NT2/D1 (cell line): ENCODE measurements around the gene IPMK.

ENCODE experiments used
- SUZ12 ChIP-seq: IDR thresholded peaks from 2 replicates; pipeline ENCODE4 v1.6.1; 2011; ENCODE audit not compliant: insufficient read length, insufficient read depth; ENCODE audit errors: extremely low read depth
- YY1 ChIP-seq: IDR thresholded peaks from 2 replicates; pipeline ENCODE4 v1.6.1; 2011; ENCODE audit not compliant: insufficient read length, insufficient read depth
- ZNF274 ChIP-seq: IDR thresholded peaks from 2 replicates; pipeline ENCODE4 v1.6.1; 2011; ENCODE audit warnings: mild to moderate bottlenecking, low read depth, low read length

GRCh38 chr10:58178811-58179210, 88.9 kb downstream of the IPMK start:
- TF ChIP-seq YY1 (no peak), ZNF274 (no peak), SUZ12 (no peak)
